Superior temporal gyrus (tissue), 1 donor: ENCODE data around the gene NUDT6.
"Not testable (repeated sequence)": the region's sequence is repeated elsewhere in the genome, so short reads cannot be mapped to it uniquely, and the experiment has no call there.

Experiments
- DNase-seq: peaks from one replicate; pipeline ENCODE4 v3.0.0-alpha.2; 2016; ENCODE audit errors: extremely low spot score

NUDT6 gene

DNA sequence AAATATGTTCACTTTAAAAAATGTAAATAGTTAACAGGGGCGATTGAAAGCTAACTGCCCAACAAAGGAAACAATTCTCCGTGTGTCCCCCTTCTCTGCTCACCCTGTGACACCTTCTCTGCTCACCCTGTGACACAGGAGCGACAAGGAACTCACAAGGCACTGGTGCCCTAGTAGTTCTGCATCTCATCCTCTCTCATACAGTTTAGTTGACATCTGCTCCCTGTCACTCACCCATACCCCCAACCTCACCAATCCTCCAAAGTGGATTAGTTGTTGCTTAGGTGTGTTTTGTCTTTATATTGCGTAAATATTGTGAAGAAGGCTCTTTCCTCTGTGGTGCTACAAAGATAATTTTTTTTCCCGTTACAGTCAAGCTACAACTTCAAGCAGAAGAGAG is 46.4 kb downstream of the NUDT6 start:
- DNase-seq: no peak

DNA sequence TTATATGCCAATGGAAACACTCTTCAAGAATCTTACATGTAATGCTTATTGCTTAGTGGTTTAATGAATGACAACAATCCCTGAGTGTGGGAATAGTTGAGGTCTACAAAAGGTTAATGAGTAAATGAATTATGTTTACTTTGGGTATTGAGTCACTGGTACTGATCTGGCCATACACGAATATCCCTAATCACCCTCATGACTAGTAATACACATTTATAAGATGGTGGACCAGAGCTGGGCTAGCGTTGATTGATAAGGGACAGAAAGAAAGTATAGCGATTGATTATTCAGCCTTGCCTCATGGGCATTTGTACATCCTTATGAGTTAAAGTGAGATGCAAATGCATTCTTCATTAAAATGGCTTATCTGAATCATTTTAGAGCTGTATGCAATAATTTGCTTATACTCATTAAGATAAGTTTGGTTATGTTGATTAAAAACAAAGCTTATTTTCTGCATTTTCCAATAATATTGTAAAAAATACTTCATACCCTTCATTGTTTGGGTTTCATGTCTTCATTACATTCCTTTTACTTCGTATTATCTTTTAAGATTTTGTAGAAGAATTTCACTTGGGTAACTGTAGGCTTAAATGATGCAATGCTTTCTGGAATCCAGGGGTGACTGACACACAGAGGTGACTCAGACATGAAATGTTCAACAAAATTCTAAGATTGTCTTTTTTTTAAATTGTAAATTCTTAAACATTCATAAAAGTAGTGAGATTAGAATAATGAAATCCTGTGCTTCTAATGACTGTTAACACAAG is 48.4 kb downstream of the NUDT6 start:
- DNase-seq: no peak

DNA sequence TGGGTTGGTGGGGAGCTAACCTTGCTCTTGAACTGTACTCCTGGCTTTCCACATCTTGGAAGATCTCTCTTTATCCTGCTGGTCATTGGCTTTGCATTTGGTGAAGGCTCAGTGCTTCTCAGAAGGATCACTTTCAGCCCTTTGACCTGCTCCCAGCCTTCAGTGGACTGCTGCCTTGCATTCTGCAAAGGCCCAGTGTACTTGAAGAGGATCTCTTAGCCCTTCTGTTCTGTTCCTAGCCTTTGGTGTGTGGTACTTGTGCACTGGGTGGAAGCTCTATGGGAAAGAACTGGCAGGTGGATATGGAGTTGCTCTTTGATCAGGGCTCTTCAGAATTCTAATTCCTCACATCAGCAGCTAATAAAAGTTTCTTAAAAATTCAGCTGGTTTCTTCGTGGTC is 49.3 kb downstream of the NUDT6 start:
- no peak for DNase-seq

DNA sequence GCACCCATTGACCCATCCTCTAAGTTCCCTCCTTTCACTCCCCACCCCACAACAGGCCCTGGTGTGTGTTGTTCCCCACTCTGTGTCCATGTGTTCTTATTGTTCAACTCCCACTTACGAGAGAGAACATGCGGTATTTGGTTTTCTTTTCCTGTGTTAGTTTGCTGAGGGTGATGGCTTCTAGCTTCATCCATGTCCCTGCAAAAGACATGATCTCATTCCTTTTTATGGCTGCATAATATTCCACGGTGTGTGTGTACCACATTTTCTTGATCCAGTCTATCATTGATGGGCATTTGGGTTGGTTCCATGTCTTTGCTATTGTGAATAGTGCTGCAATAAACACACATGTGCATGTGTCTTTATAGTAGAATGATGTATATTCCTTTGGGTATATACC is 54.2 kb downstream of the NUDT6 start:
- not testable (repeated sequence) for DNase-seq

DNA sequence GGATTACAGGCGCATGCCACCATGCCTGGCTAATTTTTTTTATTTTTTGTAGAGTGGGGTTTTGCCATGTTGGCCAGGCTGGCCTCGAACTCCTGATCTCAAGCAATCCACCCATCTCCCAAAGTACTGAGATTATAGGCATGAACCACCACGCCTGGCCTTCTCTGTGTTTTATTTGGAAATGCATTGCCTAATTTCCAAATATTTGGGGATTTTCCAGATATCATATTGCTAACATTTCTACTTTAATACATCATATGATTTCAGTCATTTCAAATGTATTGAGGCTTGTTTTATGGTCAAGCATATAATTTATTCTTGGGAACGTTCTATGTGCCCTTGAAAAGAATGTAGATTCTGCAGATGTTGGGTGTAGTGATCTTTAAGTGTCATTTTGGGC is 57.0 kb downstream of the NUDT6 start:
- no peak for DNase-seq

DNA sequence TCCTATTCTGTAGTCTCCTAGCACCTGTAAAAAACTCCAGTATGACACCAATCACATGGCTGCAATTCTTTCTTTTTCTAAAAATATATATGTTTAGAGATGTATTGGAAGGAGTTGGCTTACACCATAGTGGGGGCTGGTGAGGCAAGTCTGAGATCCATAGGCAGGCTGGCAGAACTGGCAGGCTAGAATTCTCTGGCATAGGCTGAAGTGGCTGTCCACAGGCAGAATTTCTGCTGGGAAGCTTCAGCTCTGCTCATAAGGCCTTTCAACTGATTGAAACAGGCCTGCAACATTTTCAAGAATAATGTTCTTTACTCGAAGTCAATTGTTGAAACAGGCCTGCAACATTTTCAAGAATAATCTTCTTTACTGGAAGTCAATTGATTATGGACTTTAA is 58.8 kb downstream of the NUDT6 start:
- DNase-seq: no peak

DNA sequence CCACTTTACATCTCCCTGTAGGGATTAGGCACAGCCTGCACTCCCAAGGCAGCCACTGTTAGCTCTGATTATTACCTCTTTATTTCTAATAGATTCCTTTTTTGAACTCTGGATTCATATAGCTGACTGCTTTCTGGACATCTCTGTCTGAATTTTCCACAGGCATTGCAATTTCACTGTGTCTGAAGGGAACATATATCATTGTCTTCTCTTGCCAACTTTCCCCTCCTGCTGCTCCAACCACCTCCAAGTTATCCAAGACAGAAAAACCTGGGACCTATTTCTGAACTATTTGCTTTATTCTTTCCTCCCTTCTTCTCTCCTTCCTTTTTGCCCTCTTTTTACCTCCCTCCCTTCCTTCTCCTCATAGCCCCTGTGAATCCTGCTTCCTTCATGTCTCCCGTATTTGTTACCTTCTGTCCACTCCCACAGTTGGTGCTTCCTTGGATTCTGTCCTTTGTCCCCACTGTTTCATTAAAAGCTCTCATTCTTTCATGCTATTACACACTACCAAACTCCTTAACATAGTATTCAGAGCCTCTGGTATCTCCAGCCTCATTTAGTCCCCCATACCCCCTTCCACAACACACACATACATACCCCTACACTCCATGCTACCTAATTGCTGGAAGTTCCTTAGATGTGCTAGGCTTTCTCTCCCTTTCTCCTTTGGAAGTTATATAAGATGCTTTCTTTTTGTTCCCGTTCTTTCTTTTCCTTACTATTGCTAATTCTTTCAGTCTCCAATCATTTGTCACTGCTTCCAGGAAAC is 61.0 kb downstream of the NUDT6 start:
- no peak for DNase-seq

DNA sequence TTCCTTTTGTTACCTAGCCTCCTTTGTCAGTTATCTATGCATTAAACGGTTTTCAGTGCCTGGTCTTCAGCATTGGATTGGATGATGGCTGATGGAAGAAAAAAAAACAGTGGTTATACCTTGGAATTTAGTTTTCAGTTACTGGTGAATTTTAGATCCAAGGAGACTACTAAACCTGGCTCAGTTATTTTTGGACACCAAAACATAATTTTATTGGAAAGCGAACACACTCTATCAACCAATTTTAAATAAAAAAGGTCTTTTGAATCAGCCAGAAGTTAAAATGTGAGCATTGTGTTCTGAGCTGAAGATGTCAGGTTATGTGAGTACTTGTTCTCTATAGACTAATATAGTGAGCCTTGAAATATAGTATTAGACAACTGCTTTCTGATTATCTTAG is 63.7 kb downstream of the NUDT6 start:
- DNase-seq: no peak

DNA sequence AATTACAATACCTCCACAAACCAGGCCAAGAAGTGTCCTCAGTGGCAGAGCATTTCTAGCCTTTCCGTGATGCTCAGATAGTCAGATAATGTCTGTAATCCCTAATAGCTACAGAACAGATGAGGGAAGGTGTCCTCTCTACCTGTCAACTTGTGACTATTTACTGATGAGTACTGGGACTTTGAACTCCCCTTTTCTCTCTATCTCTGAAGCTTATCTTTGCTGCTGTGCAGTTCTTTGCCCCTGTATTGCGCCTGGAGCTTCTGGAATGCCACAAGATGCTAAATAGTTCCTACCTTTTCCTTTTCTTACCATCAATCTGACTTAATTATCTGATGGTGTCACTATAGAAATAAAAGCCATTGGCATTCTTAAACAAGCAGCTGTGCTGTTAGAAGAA is 65.2 kb downstream of the NUDT6 start:
- DNase-seq: no peak

DNA sequence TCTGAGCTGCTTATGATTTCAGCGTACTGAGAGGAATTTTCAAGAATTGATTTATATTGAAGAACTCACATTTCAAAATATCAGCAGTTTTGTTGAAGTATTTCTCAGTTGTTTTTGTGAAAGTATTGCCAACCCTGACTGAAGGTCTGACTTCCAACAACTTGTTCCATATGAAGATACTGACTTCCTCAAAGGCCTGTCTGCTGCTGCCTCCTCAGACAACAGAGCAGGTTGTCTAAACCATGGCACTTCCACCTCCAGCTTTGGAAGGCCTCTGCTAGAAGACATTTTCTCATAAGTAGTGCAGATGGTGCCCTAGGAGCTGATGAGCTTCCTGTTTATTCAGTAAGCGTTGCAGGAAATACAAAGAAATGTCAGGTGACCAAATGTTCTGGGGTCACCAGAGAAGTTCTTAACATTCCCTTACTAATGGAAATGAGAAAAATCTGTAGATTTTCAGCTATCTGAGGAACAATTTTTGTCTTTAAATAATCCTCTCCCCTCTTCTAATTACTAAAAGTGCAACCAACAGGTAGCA is 67.0 kb downstream of the NUDT6 start:
- DNase-seq: no peak

DNA sequence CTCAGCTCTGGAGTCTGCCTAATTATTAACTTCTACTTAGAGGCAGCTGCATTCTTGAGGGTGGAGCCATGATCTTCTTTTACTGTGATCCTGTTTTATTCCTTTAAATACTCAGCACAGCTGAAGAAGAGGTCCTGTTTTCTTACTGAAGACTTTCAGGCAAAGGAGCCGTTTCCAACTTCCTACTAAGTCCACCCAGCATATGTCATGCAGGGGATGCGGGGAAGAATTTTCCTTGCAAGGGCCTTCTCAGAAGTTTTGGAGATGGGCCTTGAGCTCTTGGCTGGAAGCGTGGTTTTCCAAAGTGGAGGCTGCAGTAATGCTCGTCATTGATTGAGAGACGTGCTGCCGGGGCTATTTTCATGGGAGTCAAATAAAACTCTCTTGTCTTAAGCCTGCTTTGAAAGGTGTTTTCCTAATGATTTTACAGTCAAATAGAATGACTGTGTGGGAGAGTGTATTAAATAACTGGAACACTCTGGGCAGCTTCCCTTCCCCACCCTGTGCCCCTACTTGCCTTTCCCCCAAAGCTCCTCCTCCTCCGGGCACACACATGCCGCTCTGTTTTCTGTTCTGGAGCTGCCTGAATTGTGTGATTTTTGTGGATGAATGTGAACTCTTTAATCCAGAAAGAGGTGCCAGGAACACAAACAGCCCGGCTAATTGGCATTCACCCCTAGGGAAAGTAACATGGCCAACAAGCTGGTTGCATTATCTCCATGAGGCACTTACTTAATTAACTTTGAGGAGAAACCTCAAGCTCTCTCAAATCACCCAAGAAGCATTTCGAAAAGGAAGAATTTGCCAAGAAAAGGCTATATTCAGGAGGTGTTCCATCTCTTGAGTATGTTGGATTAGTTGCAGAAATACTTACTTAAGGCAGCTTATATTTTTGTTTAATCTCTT is 67.7 kb downstream of the NUDT6 start:
- peak; percentile 79 for DNase-seq

DNA sequence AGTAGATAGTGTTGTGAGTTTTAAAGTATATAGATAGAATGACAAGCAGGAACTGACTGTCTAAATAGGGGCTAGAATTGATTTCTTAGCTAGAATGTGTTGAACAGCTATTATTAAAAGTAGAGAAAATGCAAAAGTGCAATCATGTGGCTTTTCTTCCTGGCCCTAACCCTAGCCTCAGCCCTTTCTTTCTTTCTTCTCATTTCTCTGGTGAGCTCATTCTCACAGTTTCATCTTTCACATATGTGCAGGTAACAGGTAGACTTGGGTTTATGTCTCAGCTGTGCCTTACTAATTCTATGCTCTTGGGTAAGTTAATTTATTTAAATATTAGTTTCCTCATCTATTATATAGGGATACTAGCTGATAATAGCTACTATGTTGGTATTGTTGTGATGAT is 70.8 kb downstream of the NUDT6 start:
- no peak for DNase-seq

DNA sequence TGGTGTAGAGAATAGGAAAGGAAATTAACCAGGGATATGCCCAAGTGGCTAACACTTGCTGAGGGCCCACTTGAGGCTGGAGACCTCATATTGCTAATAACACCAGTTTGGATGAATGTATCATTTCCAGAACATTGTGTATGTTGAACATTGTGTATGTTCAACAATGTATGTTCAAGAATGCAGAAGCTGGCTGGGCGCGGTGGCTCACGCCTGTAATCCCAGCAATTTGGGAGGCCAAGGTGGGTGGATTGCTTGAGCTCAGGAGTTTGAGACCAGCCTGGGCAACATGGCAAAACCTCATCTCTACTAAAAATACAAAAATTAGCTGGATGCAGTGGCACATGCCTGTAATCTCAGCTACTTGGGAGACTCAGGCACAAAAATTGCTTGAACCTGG is 72.6 kb downstream of the NUDT6 start:
- DNase-seq: not testable (repeated sequence)

DNA sequence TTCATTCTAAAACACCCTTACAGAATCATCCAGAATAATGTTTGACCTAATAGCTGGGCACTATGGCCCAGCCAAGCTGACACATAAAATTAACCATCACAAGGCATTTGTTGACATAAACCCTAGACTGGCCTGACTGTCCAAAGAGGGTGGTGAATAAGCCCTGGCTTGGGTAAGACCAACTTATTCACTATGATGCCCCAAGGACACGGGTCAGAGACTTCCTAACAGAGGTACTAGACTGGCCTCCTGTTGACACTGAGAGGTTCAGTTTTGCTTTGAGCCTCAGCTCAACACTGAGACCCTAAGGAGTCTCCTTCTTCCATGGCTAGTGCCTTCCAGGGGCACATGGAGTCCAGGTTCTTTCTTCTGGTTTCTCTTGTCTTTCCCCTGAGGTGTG is 74.5 kb downstream of the NUDT6 start:
- no peak for DNase-seq

DNA sequence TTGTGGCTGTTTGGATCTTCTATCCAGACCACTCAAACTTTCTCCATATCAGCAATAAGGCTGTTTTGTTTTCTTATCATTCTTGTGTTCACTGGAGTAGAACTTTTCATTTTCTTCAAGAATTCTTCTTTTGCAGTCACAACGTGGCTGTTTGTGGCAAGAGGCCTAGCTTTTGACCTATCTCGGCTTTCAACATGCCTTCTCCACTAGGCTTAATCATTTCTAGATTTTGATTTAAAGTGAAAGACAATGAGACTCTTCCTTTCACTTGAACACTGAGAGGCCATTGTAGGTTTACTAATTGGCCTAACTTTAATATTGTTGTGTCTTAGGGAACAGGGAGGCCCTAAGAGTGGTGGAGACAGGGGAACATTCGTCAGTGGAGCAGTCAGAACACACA is 76.6 kb downstream of the NUDT6 start:
- DNase-seq: no peak

DNA sequence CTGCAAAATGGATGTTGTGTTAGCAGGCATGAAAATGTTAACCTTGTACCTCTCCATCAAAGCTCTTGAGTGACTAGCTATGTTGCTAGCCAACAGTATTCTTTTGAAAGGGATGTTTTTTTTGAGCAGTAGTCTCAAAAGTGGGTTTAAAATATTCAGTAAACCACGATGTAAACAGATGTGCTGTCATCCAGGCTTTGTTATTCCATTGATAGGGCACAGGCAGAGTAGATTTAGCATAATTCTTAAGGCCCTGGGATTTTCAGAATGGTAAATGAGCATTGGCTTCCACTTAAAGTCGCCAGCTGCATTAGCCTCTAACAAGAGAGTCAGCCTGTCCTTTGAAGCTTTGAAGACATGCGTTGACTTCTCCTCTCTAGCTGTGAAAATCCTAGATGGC is 77.3 kb downstream of the NUDT6 start:
- no peak for DNase-seq

DNA sequence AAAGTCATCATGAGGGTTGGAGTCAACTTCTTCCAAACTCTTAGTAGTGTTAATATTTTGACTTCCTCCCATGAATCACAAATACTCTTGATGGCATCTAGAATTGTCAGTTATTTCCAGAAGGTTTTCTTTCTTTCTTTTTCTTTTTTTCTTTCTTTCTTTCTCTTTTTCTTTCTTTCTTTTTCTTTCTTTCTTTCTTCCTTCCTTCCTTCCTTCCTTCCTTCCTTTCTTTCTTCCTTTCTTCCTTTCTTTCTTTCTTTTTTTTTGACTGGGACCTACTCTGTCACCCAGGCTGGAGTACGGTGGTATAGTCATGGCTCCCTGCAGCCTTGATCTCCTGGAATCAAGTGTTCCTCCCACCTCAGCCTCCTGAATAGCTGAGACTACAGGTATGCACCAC is 78.0 kb downstream of the NUDT6 start:
- DNase-seq: not testable (repeated sequence)

DNA sequence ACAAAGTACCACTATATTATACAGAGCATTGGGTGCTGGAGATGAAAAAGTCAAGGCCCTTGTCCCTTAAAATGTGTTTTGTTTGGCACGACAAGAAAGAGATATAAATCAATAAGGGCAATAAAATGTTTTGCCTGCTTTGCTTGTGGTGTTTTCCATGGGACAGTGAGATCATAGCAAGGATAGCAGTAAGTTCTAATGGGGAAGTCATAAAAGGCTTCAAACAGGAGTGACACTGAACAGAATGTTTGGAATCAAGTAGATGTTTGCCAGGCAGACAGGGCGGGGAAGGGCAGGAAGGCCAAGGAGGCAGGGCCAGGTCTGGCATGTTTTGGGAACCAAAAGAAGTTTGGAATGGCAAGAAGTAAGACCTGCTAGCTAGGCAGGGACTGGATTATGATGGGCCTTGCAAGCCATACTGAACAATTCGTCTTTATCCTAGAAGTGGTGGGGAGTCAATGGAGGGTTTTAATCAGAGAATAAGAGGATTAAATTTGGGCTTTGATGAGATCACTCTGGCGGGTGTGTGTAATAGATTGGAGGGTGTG is 79.3 kb downstream of the NUDT6 start:
- no peak for DNase-seq
